COR-L47 (cell line): ENCODE data around the gene LHX5.
"Not testable (repeated sequence)": the region's sequence is repeated elsewhere in the genome, so short reads cannot be mapped to it uniquely, and the experiment has no call there.

Source experiments
- DNase-seq: peaks from one replicate; lab custom pipeline; 2025; lab: John Stamatoyannopoulos, UW

LHX5 gene

GRCh38 chr12:113471619-113472171 lies at the start of gene LHX5:
Gene LHX5 (minus strand): TSS chr12:113471871. CDS start chr12:113471498, 373 bp downstream.
- no peak for DNase-seq

- DNase-seq = no peak
Observed at GRCh38 chr12:113519464-113520307, 48.0 kb upstream of the LHX5 start.

- no peak for DNase-seq
Observed at GRCh38 chr12:113515082-113515856, 43.6 kb upstream of the LHX5 start.

GRCh38 chr12:113514602-113515001 lies 42.9 kb upstream of the LHX5 start:
- no peak for DNase-seq

GRCh38 chr12:113512568-113512967 lies 40.9 kb upstream of the LHX5 start:
- DNase-seq = no peak

GRCh38 chr12:113506867-113507266 lies 35.2 kb upstream of the LHX5 start:
- DNase-seq = no peak

GRCh38 chr12:113505941-113506340 lies 34.3 kb upstream of the LHX5 start:
- DNase-seq = no peak

- DNase-seq = no peak
Observed at GRCh38 chr12:113504917-113505316, 33.2 kb upstream of the LHX5 start.

GRCh38 chr12:113500782-113501311 lies 29.2 kb upstream of the LHX5 start:
- DNase-seq = no peak

GRCh38 chr12:113500306-113500675 lies 28.6 kb upstream of the LHX5 start:
- no peak for DNase-seq

GRCh38 chr12:113498490-113498889 lies 26.8 kb upstream of the LHX5 start:
- no peak for DNase-seq

- no peak for DNase-seq
Observed at GRCh38 chr12:113497693-113498092, 26.0 kb upstream of the LHX5 start.

GRCh38 chr12:113495941-113496340 lies 24.3 kb upstream of the LHX5 start:
- not testable (repeated sequence) for DNase-seq

GRCh38 chr12:113488322-113488721 lies 16.7 kb upstream of the LHX5 start:
- DNase-seq = no peak

GRCh38 chr12:113486722-113487121 lies 15.1 kb upstream of the LHX5 start:
- DNase-seq = no peak

- DNase-seq = no peak
Observed at GRCh38 chr12:113485330-113485729, 13.7 kb upstream of the LHX5 start.

GRCh38 chr12:113482334-113482733 lies 10.7 kb upstream of the LHX5 start:
- no peak for DNase-seq

GRCh38 chr12:113480336-113480971 lies 8.8 kb upstream of the LHX5 start:
- no peak for DNase-seq

- no peak for DNase-seq
Observed at GRCh38 chr12:113479590-113480335, 8.1 kb upstream of the LHX5 start.

- no peak for DNase-seq
Observed at GRCh38 chr12:113479216-113479589, 7.5 kb upstream of the LHX5 start.

- DNase-seq = no peak
Observed at GRCh38 chr12:113478351-113479011, 6.8 kb upstream of the LHX5 start.
